ENCODE measurements around the gene TGFBR3.
A peak's percentile ranks its signal among the peaks of the same experiment; 100 is the strongest.

The TGFBR3 gene

DNA sequence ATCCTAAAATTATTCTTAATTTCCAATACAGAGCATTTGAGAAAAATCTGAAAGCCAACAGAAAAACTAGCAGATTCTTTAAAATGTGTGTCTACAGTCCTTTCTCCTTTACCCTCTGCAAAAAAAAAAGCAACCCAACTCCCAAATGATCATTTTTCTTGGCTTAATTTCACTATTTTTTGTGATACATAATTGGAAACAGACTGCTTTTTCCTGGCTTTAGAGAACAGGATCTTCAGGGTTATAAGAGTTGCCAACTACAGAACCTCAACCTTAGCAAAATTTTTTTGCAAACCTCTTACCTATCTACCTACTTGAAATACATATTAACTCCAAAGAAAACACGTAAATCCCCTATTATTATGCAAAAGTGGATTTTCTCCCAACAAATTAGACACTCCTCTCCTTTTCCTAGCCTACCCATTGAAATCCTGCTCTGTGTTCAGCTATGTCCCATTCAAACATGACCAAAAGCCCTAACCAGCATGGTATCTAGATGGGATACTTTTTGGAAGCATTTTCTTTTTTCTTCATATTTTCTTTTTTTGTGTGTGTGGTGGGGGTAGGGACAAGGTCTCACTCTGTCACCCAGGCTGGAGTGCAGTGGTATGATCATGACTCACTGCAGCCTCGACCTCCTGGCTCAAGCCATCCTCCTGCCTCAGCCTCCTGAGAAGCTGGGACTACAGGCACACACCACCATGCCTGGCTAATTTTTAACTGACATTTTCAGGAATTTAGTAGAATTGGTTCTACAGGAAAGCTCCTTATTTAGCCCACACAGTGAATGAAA is 9.0 kb downstream of the TGFBR3 start:
- Histone ChIP-seq H2AK5ac (ENCODE audit: low read depth, low read length) (no peak overlapping the region), H2BK5ac (ENCODE audit: low read length) (no peak overlapping the region), H3K27ac (replicated peaks; ENCODE audit: low read length) (no peak overlapping the region), H3K4me3 (ENCODE audit: low read length in 2 of 2) (no peak overlapping the region), H4K8ac (ENCODE audit: low read depth, low read length) (no peak overlapping the region), H3K27me3 (ENCODE audit: control insufficient read depth in 3 of 3, insufficient read depth in 3 of 3, low read depth in 1 of 3, low read length in 3 of 3) (no peaks in the 10 kb centered on the region), H3K14ac (ENCODE audit: low read length) (no peak overlapping the region), H3K9me3 (replicated peaks in 1 of 2; ENCODE audit: control insufficient read depth in 2 of 2, insufficient read depth in 1 of 2, low read depth in 1 of 2, low read length in 2 of 2) (peaks cover 0 to 2% of the 10 kb centered on the region in 2 donors), H3K36me3 (replicated peaks in 1 of 2; ENCODE audit: control insufficient read depth in 2 of 2, insufficient read depth in 2 of 2, low read length in 2 of 2) (no peaks in the 10 kb centered on the region), H2BK12ac (ENCODE audit: low read length) (no peak overlapping the region), H2BK120ac (ENCODE audit: low read depth, low read length) (no peak overlapping the region), H2BK15ac (ENCODE audit: low read length) (no peak overlapping the region), H3K9ac (ENCODE audit: low read depth, low read length, poor library complexity) (no peak overlapping the region), H3K4ac (ENCODE audit: low read length) (no peak overlapping the region), H3K23ac (ENCODE audit: low read depth, low read length, poor library complexity) (no peak overlapping the region), H4K91ac (ENCODE audit: low read depth, low read length, poor library complexity) (no peak overlapping the region), H3K79me1 (ENCODE audit: low read depth, low read length) (no peaks in the 10 kb centered on the region), H3K18ac (ENCODE audit: low read length) (no peak overlapping the region), H3K4me1 (ENCODE audit: control insufficient read depth in 2 of 2, insufficient read depth in 1 of 2, low read depth in 1 of 2, low read length in 2 of 2) (peaks cover 5 to 10% of the 10 kb centered on the region in 2 donors), H2AFZ (ENCODE audit: low read length) (no peak overlapping the region), H3K4me2 (ENCODE audit: insufficient read depth, low read length, poor library complexity, severe bottlenecking) (no peak overlapping the region)
- no peak for DNase-seq (ENCODE audit: low spot score)
- no CpG with 5 or more reads among the region's 2 CpGs for WGBS, 2 donors (ENCODE audit: extremely low coverage in 2 of 2, insufficient read length in 2 of 2, insufficient replicate concordance in 1 of 2)

DNA sequence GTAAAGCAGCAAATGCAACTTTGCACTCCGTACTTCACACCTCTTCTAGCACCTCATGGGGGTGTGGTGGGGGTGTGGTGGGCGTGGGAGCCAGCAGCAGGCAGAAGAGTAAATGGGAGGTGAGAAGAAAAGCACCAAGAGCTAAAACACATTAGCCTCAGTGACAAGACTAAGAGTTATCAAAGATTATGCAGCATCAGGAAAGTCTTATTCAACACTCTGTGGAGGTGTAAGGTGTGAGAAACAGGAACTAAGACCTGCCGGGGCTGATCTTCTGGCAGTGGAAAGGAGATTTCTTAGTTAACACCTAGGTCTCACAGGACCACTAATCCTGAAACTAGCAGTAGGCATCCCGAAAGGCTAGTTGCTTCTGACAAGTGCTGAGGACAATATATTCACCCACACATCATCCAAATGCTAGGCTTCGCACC is 9.9 kb downstream of the TGFBR3 start:
- Histone ChIP-seq H3K4me3 (ENCODE audit: low read length in 2 of 2) (no peak overlapping the region), H3K4me1 (ENCODE audit: control insufficient read depth in 2 of 2, insufficient read depth in 1 of 2, low read depth in 1 of 2, low read length in 2 of 2) (peaks cover 5 to 12% of the 10 kb centered on the region in 2 donors)

DNA sequence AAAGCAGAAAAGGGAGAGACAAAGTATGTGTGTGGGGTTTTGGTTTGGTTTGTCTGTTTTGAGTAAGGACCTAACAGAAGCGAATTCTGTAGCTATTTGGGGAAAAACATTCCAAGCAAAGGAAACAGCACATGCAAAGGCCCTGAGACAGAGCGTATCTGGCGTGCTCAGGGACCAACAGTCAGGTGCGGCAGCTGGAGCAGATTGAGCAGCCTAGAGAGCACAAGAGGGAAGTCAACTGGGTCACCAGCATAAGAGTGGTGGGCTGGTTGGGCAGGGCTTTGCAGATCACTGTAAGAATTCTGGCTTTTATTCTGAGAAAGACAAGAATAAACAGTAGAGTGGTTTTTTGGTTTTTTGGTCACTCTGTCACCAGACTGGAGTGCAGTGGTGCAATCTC is 11.8 kb downstream of the TGFBR3 start:
- H2BK5ac ChIP-seq (ENCODE audit: low read length), result no peak overlapping the region
- no peak overlapping the region for H4K8ac ChIP-seq (ENCODE audit: low read depth, low read length)
- H3K18ac ChIP-seq (ENCODE audit: low read length), result peak overlapping the region; percentile 36
- H3K9me3 ChIP-seq (replicated peaks in 1 of 2; ENCODE audit: control insufficient read depth in 2 of 2, insufficient read depth in 1 of 2, low read depth in 1 of 2, low read length in 2 of 2), result peaks cover 0 to 2% of the 10 kb centered on the region in 2 donors
- no peak overlapping the region for H2AFZ ChIP-seq (ENCODE audit: low read length)
- no peak overlapping the region for H3K4me3 ChIP-seq (ENCODE audit: low read length in 2 of 2)
- no peak overlapping the region for H2BK120ac ChIP-seq (ENCODE audit: low read depth, low read length)
- no peak overlapping the region for H3K27ac ChIP-seq (replicated peaks; ENCODE audit: low read length)
- H3K79me1 ChIP-seq (ENCODE audit: low read depth, low read length), result no peaks in the 10 kb centered on the region
- no peaks in the 10 kb centered on the region for H3K27me3 ChIP-seq (ENCODE audit: control insufficient read depth in 3 of 3, insufficient read depth in 3 of 3, low read depth in 1 of 3, low read length in 3 of 3)
- no peak overlapping the region for H3K14ac ChIP-seq (ENCODE audit: low read length)
- no peaks in the 10 kb centered on the region for H3K36me3 ChIP-seq (replicated peaks in 1 of 2; ENCODE audit: control insufficient read depth in 2 of 2, insufficient read depth in 2 of 2, low read length in 2 of 2)
- no CpG with 5 or more reads among the region's 4 CpGs for WGBS, 2 donors (ENCODE audit: extremely low coverage in 2 of 2, insufficient read length in 2 of 2, insufficient replicate concordance in 1 of 2)
- no peak overlapping the region for H3K4me2 ChIP-seq (ENCODE audit: insufficient read depth, low read length, poor library complexity, severe bottlenecking)
- no peak overlapping the region for H3K23ac ChIP-seq (ENCODE audit: low read depth, low read length, poor library complexity)
- no peak overlapping the region for H4K91ac ChIP-seq (ENCODE audit: low read depth, low read length, poor library complexity)
- H3K9ac ChIP-seq (ENCODE audit: low read depth, low read length, poor library complexity), result no peak overlapping the region
- no peak overlapping the region for H3K4ac ChIP-seq (ENCODE audit: low read length)
- H3K4me1 ChIP-seq (ENCODE audit: control insufficient read depth in 2 of 2, insufficient read depth in 1 of 2, low read depth in 1 of 2, low read length in 2 of 2), result peaks cover 5 to 12% of the 10 kb centered on the region in 2 donors
- H2AK5ac ChIP-seq (ENCODE audit: low read depth, low read length), result no peak overlapping the region
- no peak for DNase-seq (ENCODE audit: low spot score)
- no peak overlapping the region for H2BK15ac ChIP-seq (ENCODE audit: low read length)
- H2BK12ac ChIP-seq (ENCODE audit: low read length), result no peak overlapping the region

More for the DNA sequence above, 9.9 kb downstream of the TGFBR3 start:
- Histone ChIP-seq H2AK5ac (ENCODE audit: low read depth, low read length) (no peak overlapping the region), H4K8ac (ENCODE audit: low read depth, low read length) (no peak overlapping the region), H3K27ac (replicated peaks; ENCODE audit: low read length) (no peak overlapping the region), H3K14ac (ENCODE audit: low read length) (no peak overlapping the region), H2BK12ac (ENCODE audit: low read length) (no peak overlapping the region), H4K91ac (ENCODE audit: low read depth, low read length, poor library complexity) (no peak overlapping the region), H3K9ac (ENCODE audit: low read depth, low read length, poor library complexity) (no peak overlapping the region), H3K36me3 (replicated peaks in 1 of 2; ENCODE audit: control insufficient read depth in 2 of 2, insufficient read depth in 2 of 2, low read length in 2 of 2) (no peaks in the 10 kb centered on the region), H2AFZ (ENCODE audit: low read length) (no peak overlapping the region), H2BK15ac (ENCODE audit: low read length) (no peak overlapping the region), H2BK120ac (ENCODE audit: low read depth, low read length) (no peak overlapping the region), H3K79me1 (ENCODE audit: low read depth, low read length) (no peaks in the 10 kb centered on the region), H3K27me3 (ENCODE audit: control insufficient read depth in 3 of 3, insufficient read depth in 3 of 3, low read depth in 1 of 3, low read length in 3 of 3) (no peaks in the 10 kb centered on the region), H3K23ac (ENCODE audit: low read depth, low read length, poor library complexity) (no peak overlapping the region), H2BK5ac (ENCODE audit: low read length) (no peak overlapping the region), H3K4ac (ENCODE audit: low read length) (no peak overlapping the region), H3K18ac (ENCODE audit: low read length) (no peak overlapping the region), H3K9me3 (replicated peaks in 1 of 2; ENCODE audit: control insufficient read depth in 2 of 2, insufficient read depth in 1 of 2, low read depth in 1 of 2, low read length in 2 of 2) (peaks cover 0 to 2% of the 10 kb centered on the region in 2 donors), H3K4me2 (ENCODE audit: insufficient read depth, low read length, poor library complexity, severe bottlenecking) (no peak overlapping the region)
- WGBS, 2 donors (ENCODE audit: extremely low coverage in 2 of 2, insufficient read length in 2 of 2, insufficient replicate concordance in 1 of 2), result no CpG with 5 or more reads among the region's 5 CpGs
- no peak for DNase-seq (ENCODE audit: low spot score)

DNA sequence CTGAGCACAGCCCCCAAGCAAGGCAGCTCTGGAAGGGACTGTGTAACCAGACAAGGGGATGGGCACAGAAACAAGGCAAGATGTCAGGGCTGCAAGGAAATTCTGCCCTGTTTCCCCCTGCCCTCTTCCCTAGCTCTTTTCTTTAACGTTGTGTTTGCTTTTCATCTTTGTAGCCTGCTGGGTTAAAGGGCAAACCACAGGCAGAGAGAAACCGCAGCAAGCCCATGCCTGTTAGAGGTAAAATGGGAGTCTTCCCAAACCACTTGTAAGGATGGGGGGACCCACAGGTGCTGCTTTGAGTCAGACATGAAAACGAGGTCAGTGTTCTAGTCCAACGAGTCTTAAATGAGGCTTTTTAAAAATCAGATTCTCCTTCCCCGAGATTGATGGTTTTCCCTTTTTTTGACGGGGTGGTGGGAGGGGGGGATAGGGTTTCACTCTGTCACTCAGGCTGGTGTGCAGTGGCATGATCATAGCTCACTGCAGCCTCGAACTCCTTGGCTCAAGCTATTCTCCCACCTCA is 13.3 kb downstream of the TGFBR3 start:
- DNase-seq (ENCODE audit: low spot score), result no peak
- Histone ChIP-seq H3K4me1 (ENCODE audit: control insufficient read depth in 2 of 2, insufficient read depth in 1 of 2, low read depth in 1 of 2, low read length in 2 of 2) (peaks cover 5 to 12% of the 10 kb centered on the region in 2 donors), H2BK12ac (ENCODE audit: low read length) (no peak overlapping the region), H3K27ac (replicated peaks; ENCODE audit: low read length) (peak overlapping the region; percentile 2), H3K4me2 (ENCODE audit: insufficient read depth, low read length, poor library complexity, severe bottlenecking) (no peak overlapping the region), H2AFZ (ENCODE audit: low read length) (no peak overlapping the region), H4K8ac (ENCODE audit: low read depth, low read length) (no peak overlapping the region), H2BK120ac (ENCODE audit: low read depth, low read length) (no peak overlapping the region), H4K91ac (ENCODE audit: low read depth, low read length, poor library complexity) (no peak overlapping the region), H3K9me3 (replicated peaks in 1 of 2; ENCODE audit: control insufficient read depth in 2 of 2, insufficient read depth in 1 of 2, low read depth in 1 of 2, low read length in 2 of 2) (peaks cover 0 to 2% of the 10 kb centered on the region in 2 donors), H3K14ac (ENCODE audit: low read length) (no peak overlapping the region), H3K23ac (ENCODE audit: low read depth, low read length, poor library complexity) (no peak overlapping the region), H3K27me3 (ENCODE audit: control insufficient read depth in 3 of 3, insufficient read depth in 3 of 3, low read depth in 1 of 3, low read length in 3 of 3) (no peaks in the 10 kb centered on the region), H2BK15ac (ENCODE audit: low read length) (no peak overlapping the region), H2BK5ac (ENCODE audit: low read length) (no peak overlapping the region), H3K18ac (ENCODE audit: low read length) (no peak overlapping the region), H3K79me1 (ENCODE audit: low read depth, low read length) (no peaks in the 10 kb centered on the region), H2AK5ac (ENCODE audit: low read depth, low read length) (no peak overlapping the region), H3K36me3 (replicated peaks in 1 of 2; ENCODE audit: control insufficient read depth in 2 of 2, insufficient read depth in 2 of 2, low read length in 2 of 2) (peaks cover 0 to 2% of the 10 kb centered on the region in 2 donors), H3K9ac (ENCODE audit: low read depth, low read length, poor library complexity) (no peak overlapping the region), H3K4ac (ENCODE audit: low read length) (no peak overlapping the region), H3K4me3 (ENCODE audit: low read length in 2 of 2) (no peak overlapping the region)
- WGBS, 2 donors (ENCODE audit: extremely low coverage in 2 of 2, insufficient read length in 2 of 2, insufficient replicate concordance in 1 of 2), result no CpG with 5 or more reads among the region's 7 CpGs

All from neuronal stem cell (in vitro differentiated cells).